ENCODE data around the gene HDAC4.

HDAC4 gene

GRCh38 chr2:239133945-239134570 lies 266.8 kb downstream of the HDAC4 start:
- no peak for TF ChIP-seq CTCF (IDR thresholded peaks at IDR 0.05; ENCODE audit: insufficient read depth, low read depth, low read length, missing control alignments)
- no peak overlapping the region for H3K4me3 ChIP-seq (ENCODE audit: low read depth, low read length)
- no peak for DNase-seq (ENCODE audit: low read depth)

GRCh38 chr2:239132786-239133185 lies 268.0 kb downstream of the HDAC4 start:
- no peak for TF ChIP-seq CTCF (IDR thresholded peaks at IDR 0.05; ENCODE audit: insufficient read depth, low read depth, low read length, missing control alignments)
- no peak for DNase-seq (ENCODE audit: low read depth)
- H3K4me3 ChIP-seq (ENCODE audit: low read depth, low read length), result no peak overlapping the region

GRCh38 chr2:239132156-239132709 lies 268.6 kb downstream of the HDAC4 start:
- TF ChIP-seq CTCF (IDR thresholded peaks at IDR 0.05; ENCODE audit: insufficient read depth, low read depth, low read length, missing control alignments), result no peak
- DNase-seq (ENCODE audit: low read depth), result no peak

GRCh38 chr2:239131521-239131920 lies 269.3 kb downstream of the HDAC4 start:
- no peak for TF ChIP-seq CTCF (IDR thresholded peaks at IDR 0.05; ENCODE audit: insufficient read depth, low read depth, low read length, missing control alignments)

More at GRCh38 chr2:239132156-239132709, 268.6 kb downstream of the HDAC4 start:
- H3K4me3 ChIP-seq (ENCODE audit: low read depth, low read length), result no peak overlapping the region

GRCh38 chr2:239130786-239131325 lies 270.0 kb downstream of the HDAC4 start:
- no peak for TF ChIP-seq CTCF (IDR thresholded peaks at IDR 0.05; ENCODE audit: insufficient read depth, low read depth, low read length, missing control alignments)
- no peak overlapping the region for H3K4me3 ChIP-seq (ENCODE audit: low read depth, low read length)
- DNase-seq (ENCODE audit: low read depth), result no peak

More at GRCh38 chr2:239131521-239131920, 269.3 kb downstream of the HDAC4 start:
- no peak for DNase-seq (ENCODE audit: low read depth)
- no peak overlapping the region for H3K4me3 ChIP-seq (ENCODE audit: low read depth, low read length)

GRCh38 chr2:239130041-239130440 lies 270.8 kb downstream of the HDAC4 start:
- TF ChIP-seq CTCF (IDR thresholded peaks at IDR 0.05; ENCODE audit: insufficient read depth, low read depth, low read length, missing control alignments), result no peak
- H3K4me3 ChIP-seq (ENCODE audit: low read depth, low read length), result no peak overlapping the region
- no peak for DNase-seq (ENCODE audit: low read depth)

All from GM12865 (cell line).